Placental epithelial cell (primary cell): Measurements from ENCODE around the gene CDC42EP5. TPM values are rescaled to one million over a fixed set of nuclear protein-coding genes. Genes with fewer than 3 reads are reported as not detected.

ENCODE experiments used
- small RNA-seq: library from RNA; depleted of rRNA; stranded (forward); fragments of <200 nt; gene quantifications from one replicate; pipeline ENCODE3, GENCODE V24; 2012
- total RNA-seq: library from RNA; depleted of rRNA; stranded (reverse); fragments of >200 nt; gene quantifications from 2 replicates; pipeline ENCODE4 v1.2.3, GENCODE V29; 2012

The CDC42EP5 gene
- total RNA-seq: 42.7 and 84.4 TPM in 2 replicates

GRCh38 chr19:54473071-54473891 lies at the start of gene CDC42EP5:
Gene CDC42EP5 (minus strand): TSS chr19:54473296. CDS start chr19:54465547, 7,749 bp downstream.

GRCh38 chr19:54502518-54503048 lies 29.5 kb upstream of the CDC42EP5 start, which contains the start of gene LAIR2:
Gene LAIR2 (plus strand): TSS chr19:54502831. CDS start chr19:54502919, 88 bp downstream.

GRCh38 chr19:54463531-54464043 lies 9.5 kb downstream of the CDC42EP5 start, which contains the start of gene LENG9:
Gene LENG9 (minus strand): TSS chr19:54463778. CDS start chr19:54463526, 252 bp downstream.

GRCh38 chr19:54448774-54449700 lies 24.1 kb downstream of the CDC42EP5 start, which contains the start of gene LENG8:
Gene LENG8 (plus strand): TSS chr19:54449199. CDS start chr19:54451345, 2,146 bp downstream.

GRCh38 chr19:54415208-54415900 lies 57.7 kb downstream of the CDC42EP5 start, which contains the start of gene TTYH1:
Gene TTYH1 (plus strand): TSS chr19:54415464. CDS start chr19:54415553, 89 bp downstream.

Small RNA genes lying within 50 kb of the gene (small RNA-seq; reads per million reads assigned to genes)
- gene AC245884.3: 0.14 reads per million

Other genes with a start within 250 kb of the CDC42EP5 start
- not detected in 2 replicates for gene LILRA6, start 230.5 kb downstream of the CDC42EP5 start, total RNA-seq
- not detected in 2 replicates for gene LILRB5, start 216.0 kb downstream of the CDC42EP5 start, total RNA-seq
- gene LILRB2, start 192.2 kb downstream of the CDC42EP5 start, total RNA-seq: not detected in 2 replicates
- gene LILRA5, start 160.1 kb downstream of the CDC42EP5 start, total RNA-seq: not detected in 2 replicates
- gene LILRA4, start 134.1 kb downstream of the CDC42EP5 start, total RNA-seq: not detected in 2 replicates
- gene LAIR1, start 108.4 kb downstream of the CDC42EP5 start, total RNA-seq: not detected in 2 replicates
- under 0.01 TPM in 1 of 2 replicates, not detected in the other for gene TTYH1, start 57.8 kb downstream of the CDC42EP5 start, total RNA-seq
- 80.7 and 95.8 TPM in 2 replicates for gene LENG8, start 24.1 kb downstream of the CDC42EP5 start, total RNA-seq
- 19.0 and 34.9 TPM in 2 replicates for gene LENG9, start 9.5 kb downstream of the CDC42EP5 start, total RNA-seq
- gene LAIR2, start 29.5 kb upstream of the CDC42EP5 start, total RNA-seq: not detected in 2 replicates
- gene LILRA2, start 100.5 kb upstream of the CDC42EP5 start, total RNA-seq: not detected in 2 replicates
- gene LILRA1, start 120.3 kb upstream of the CDC42EP5 start, total RNA-seq: under 0.01 TPM in 1 of 2 replicates, not detected in the other
- not detected in 2 replicates for gene LILRB1, start 157.2 kb upstream of the CDC42EP5 start, total RNA-seq
- gene LILRB4, start 189.7 kb upstream of the CDC42EP5 start, total RNA-seq: not detected in 2 replicates